ENCODE measurements around the gene IL16. TPM values are rescaled to one million over a fixed set of nuclear protein-coding genes. Genes with fewer than 3 reads are reported as not detected.

The IL16 gene
- total RNA-seq, 1 experiment from 2014 or later: 0.81 TPM

DNA sequence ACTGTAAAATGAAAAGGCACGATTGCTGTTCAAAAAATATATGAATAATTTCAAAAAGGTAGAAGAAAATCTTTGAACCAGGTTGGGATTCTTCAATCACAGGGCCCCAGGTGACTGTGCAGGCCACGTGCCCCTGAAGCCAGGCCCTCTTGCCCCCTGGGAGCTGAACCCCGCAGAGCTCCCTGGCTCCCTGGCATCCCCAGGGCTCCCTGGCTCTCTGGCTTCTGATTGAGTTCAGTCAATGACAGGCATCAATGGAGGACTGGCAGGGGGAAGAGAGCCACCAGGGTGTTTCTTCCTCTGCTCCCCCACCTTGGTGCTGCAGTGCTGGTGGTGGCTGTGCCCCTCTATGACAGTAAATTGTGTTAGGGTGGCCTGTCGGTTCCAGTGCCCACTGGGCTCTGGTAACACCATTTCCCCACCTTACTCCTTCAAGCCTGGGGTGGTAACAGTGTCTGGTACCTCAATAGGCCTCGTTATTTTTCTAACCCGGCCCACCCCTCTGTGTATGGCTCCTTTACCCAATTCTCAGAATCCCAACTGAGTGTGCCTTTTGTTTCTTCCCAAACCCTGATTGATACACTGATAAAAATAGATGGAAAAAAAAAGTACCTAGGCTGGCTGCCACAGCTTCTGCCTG, 64.6 kb downstream of the IL16 start:
- Histone ChIP-seq H3K36me3 (ENCODE audit: control insufficient read depth in 1 of 2, insufficient read depth in 2 of 2, low read length in 2 of 2) (no peaks in the 10 kb centered on the region), H4K20me1 (ENCODE audit: insufficient read depth) (no peaks in the 10 kb centered on the region), H3K27me3 (ENCODE audit: insufficient read depth, low read length) (peaks cover 7% of the 10 kb centered on the region), H3K9me2 (ENCODE audit: insufficient read depth) (no peaks in the 10 kb centered on the region), H3K79me2 (ENCODE audit: insufficient read depth, low read length) (no peaks in the 10 kb centered on the region), H3K4me3 (replicated peaks in 1 of 2; ENCODE audit: low read depth in 1 of 2, low read length in 2 of 2) (no peak overlapping the region), H3K4me1 (ENCODE audit: control insufficient read depth in 1 of 2, insufficient read depth in 2 of 2, low read length in 2 of 2) (peaks cover 5 to 9% of the 10 kb centered on the region in 2 experiments), H3K4me2 (ENCODE audit: low read length) (no peak overlapping the region), H3K9me3 (ENCODE audit: control insufficient read depth in 1 of 2, insufficient read depth in 1 of 2, low read depth in 1 of 2, low read length in 2 of 2) (no peaks in the 10 kb centered on the region), H3K27ac (ENCODE audit: low read depth, low read length) (no peak overlapping the region), H2AFZ (ENCODE audit: low read depth, low read length, poor library complexity, severe bottlenecking) (no peak overlapping the region), H3K9ac (ENCODE audit: low read length) (no peak overlapping the region)
- CTCF ChIA-PET: interaction anchor here (2.0 kb wide), 1 partner anchor 105 kb away, joined by 9 read pairs; no protein-coding TSS in a partner anchor
- ATAC-seq (no peak), DNase-seq (ENCODE audit: low read depth, low spot score) (no peak)
- intact Hi-C loops (cut with micrococcal nuclease): loop anchor here (10.0 kb wide), 1 partner anchor 696 kb away; no protein-coding TSS in a partner anchor
- TF ChIP-seq, protein P1, sequence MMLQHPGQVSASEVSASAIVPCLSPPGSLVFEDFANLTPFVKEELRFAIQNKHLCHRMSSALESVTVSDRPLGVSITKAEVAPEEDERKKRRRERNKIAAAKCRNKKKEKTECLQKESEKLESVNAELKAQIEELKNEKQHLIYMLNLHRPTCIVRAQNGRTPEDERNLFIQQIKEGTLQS (IDR thresholded peaks at IDR 0.05): no peak
- BruUV-seq (replicated peaks): no TSS peak
- POLR2A ChIA-PET: no interaction called here
- RAD21 ChIA-PET (ENCODE audit: low non-redundant PET in 1 of 2, low total read pairs in 2 of 2, uncharacterized antibody in 2 of 2, unreplicated experiment in 2 of 2): no interaction called here

- Histone ChIP-seq H3K36me3 (ENCODE audit: control insufficient read depth in 1 of 2, insufficient read depth in 2 of 2, low read length in 2 of 2) (no peaks in the 10 kb centered on the region), H3K27me3 (ENCODE audit: insufficient read depth, low read length) (no peaks in the 10 kb centered on the region)
- CTCF ChIA-PET: interaction anchor here (0.7 to 4.6 kb wide), 5 partner anchors 10 to 166 kb away, joined by 3 to 175 read pairs (median 4); no protein-coding TSS in a partner anchor
Observed at GRCh38 chr15:81263477-81263876, 66.8 kb downstream of the IL16 start.

More at GRCh38 chr15:81263477-81263876, 66.8 kb downstream of the IL16 start:
- Histone ChIP-seq H4K20me1 (ENCODE audit: insufficient read depth) (no peaks in the 10 kb centered on the region), H3K79me2 (ENCODE audit: insufficient read depth, low read length) (no peaks in the 10 kb centered on the region), H3K27ac (ENCODE audit: low read depth, low read length) (no peak overlapping the region), H3K9ac (ENCODE audit: low read length) (no peak overlapping the region), H3K4me3 (replicated peaks in 1 of 2; ENCODE audit: low read depth in 1 of 2, low read length in 2 of 2) (no peak overlapping the region), H2AFZ (ENCODE audit: low read depth, low read length, poor library complexity, severe bottlenecking) (no peak overlapping the region), H3K4me1 (ENCODE audit: control insufficient read depth in 1 of 2, insufficient read depth in 2 of 2, low read length in 2 of 2) (peaks cover 5 to 10% of the 10 kb centered on the region in 2 experiments), H3K9me2 (ENCODE audit: insufficient read depth) (no peaks in the 10 kb centered on the region), H3K9me3 (ENCODE audit: control insufficient read depth in 1 of 2, insufficient read depth in 1 of 2, low read depth in 1 of 2, low read length in 2 of 2) (no peaks in the 10 kb centered on the region), H3K4me2 (ENCODE audit: low read length) (no peak overlapping the region)
- TF ChIP-seq, protein P1 (IDR thresholded peaks at IDR 0.05): no peak
- TF ChIP-seq EZH2 (IDR thresholded peaks at IDR 0.05): no peak
- no peak for TF ChIP-seq EGR1 (IDR thresholded peaks at IDR 0.05; ENCODE audit: low read depth)
- no TSS peak for BruUV-seq (replicated peaks)
- DNase-seq (ENCODE audit: low read depth, low spot score): no peak
- intact Hi-C loops (cut with micrococcal nuclease): loop anchor here (10.0 kb wide), 1 partner anchor 699 kb away; no protein-coding TSS in a partner anchor
- ATAC-seq: no peak
- POLR2A ChIA-PET: no interaction called here
- RAD21 ChIA-PET (ENCODE audit: low non-redundant PET in 1 of 2, low total read pairs in 2 of 2, uncharacterized antibody in 2 of 2, unreplicated experiment in 2 of 2): interaction anchor here in 1 of 2 experiments (0.7 kb wide), 1 partner anchor 105 kb away, joined by 3 read pairs; no protein-coding TSS in a partner anchor

All from HCT116 (cell line).